Central memory CD8-positive, alpha-beta T cell (primary cell): ENCODE data around the gene DTHD1.

ENCODE experiments used
- ATAC-seq: fragments of 150-1000 bp; cut with Tn5 transposase; replicated peaks from 2 replicates; pipeline ENCODE4 v1.10.0; 2022; ENCODE audit warnings: mild to moderate bottlenecking, moderate FRiP score, moderate number of reproducible peaks; ENCODE audit not compliant: poor library complexity, severe bottlenecking; ENCODE audit errors: extremely low read depth
- DNase-seq, 2 donors: peaks; one replicate each; pipeline ENCODE4 v3.0.0; 2021; ENCODE audit warnings: low spot score in 2 of 2
- H3K27ac Mint-ChIP-seq: one replicate; pipeline ENCODE4 v1.8.0; 2022; ENCODE audit warnings: low read depth, mild to moderate bottlenecking, moderate library complexity, mixed read lengths
- H3K27me3 Mint-ChIP-seq: one replicate; pipeline ENCODE4 v1.8.0; 2022; ENCODE audit warnings: mixed read lengths
- H3K36me3 Mint-ChIP-seq: one replicate; pipeline ENCODE4 v1.8.0; 2022; ENCODE audit warnings: mild to moderate bottlenecking, moderate library complexity, mixed read lengths; ENCODE audit not compliant: insufficient read depth
- H3K4me1 Mint-ChIP-seq: one replicate; pipeline ENCODE4 v1.8.0; 2022; ENCODE audit warnings: mixed read lengths
- H3K4me3 Mint-ChIP-seq: one replicate; pipeline ENCODE4 v1.8.0; 2022; ENCODE audit warnings: mild to moderate bottlenecking, moderate library complexity, mixed read lengths
- H3K9me3 Mint-ChIP-seq: one replicate; pipeline ENCODE4 v1.8.0; 2022; ENCODE audit warnings: mixed read lengths

Gene DTHD1

GRCh38 chr4:36325926-36326325 is 44.5 kb downstream of the DTHD1 start:
- H3K27ac Mint-ChIP-seq, result peak overlapping the region; percentile 84
- H3K4me3 Mint-ChIP-seq, result no peak overlapping the region
- no peaks in the 10 kb centered on the region for H3K9me3 Mint-ChIP-seq
- peaks cover 45% of the 10 kb centered on the region for H3K4me1 Mint-ChIP-seq
- no peak for DNase-seq
- no peaks in the 10 kb centered on the region for H3K27me3 Mint-ChIP-seq
- H3K36me3 Mint-ChIP-seq, result peaks cover 12% of the 10 kb centered on the region
- ATAC-seq, result no peak

- Mint-ChIP-seq H3K4me1 (peaks cover 41% of the 10 kb centered on the region), H3K27ac (peak overlapping the region; percentile 84), H3K27me3 (no peaks in the 10 kb centered on the region), H3K4me3 (no peak overlapping the region), H3K36me3 (peaks cover 10% of the 10 kb centered on the region), H3K9me3 (no peaks in the 10 kb centered on the region)
- no peak for DNase-seq
- ATAC-seq, result no peak
Observed at GRCh38 chr4:36326476-36327029, 45.1 kb downstream of the DTHD1 start.

- ATAC-seq, result no peak
Observed at GRCh38 chr4:36327400-36327799, 46.0 kb downstream of the DTHD1 start.

GRCh38 chr4:36328130-36328529 is 46.7 kb downstream of the DTHD1 start:
- H3K36me3 Mint-ChIP-seq, result peaks cover 5% of the 10 kb centered on the region
- no peaks in the 10 kb centered on the region for H3K9me3 Mint-ChIP-seq
- no peak overlapping the region for H3K27ac Mint-ChIP-seq
- H3K27me3 Mint-ChIP-seq, result no peaks in the 10 kb centered on the region
- H3K4me3 Mint-ChIP-seq, result no peak overlapping the region
- no peak for DNase-seq
- ATAC-seq, result no peak
- peaks cover 35% of the 10 kb centered on the region for H3K4me1 Mint-ChIP-seq

More at GRCh38 chr4:36327400-36327799, 46.0 kb downstream of the DTHD1 start:
- H3K4me1 Mint-ChIP-seq, result peaks cover 37% of the 10 kb centered on the region
- H3K36me3 Mint-ChIP-seq, result peaks cover 6% of the 10 kb centered on the region
- H3K27me3 Mint-ChIP-seq, result no peaks in the 10 kb centered on the region
- no peak for DNase-seq
- H3K27ac Mint-ChIP-seq, result no peak overlapping the region
- H3K4me3 Mint-ChIP-seq, result no peak overlapping the region
- H3K9me3 Mint-ChIP-seq, result no peaks in the 10 kb centered on the region

- Mint-ChIP-seq H3K4me1 (peaks cover 34% of the 10 kb centered on the region), H3K9me3 (no peaks in the 10 kb centered on the region), H3K27me3 (no peaks in the 10 kb centered on the region), H3K4me3 (no peak overlapping the region), H3K27ac (no peak overlapping the region), H3K36me3 (peaks cover 8% of the 10 kb centered on the region)
- DNase-seq (no peak), ATAC-seq (no peak)
Observed at GRCh38 chr4:36329228-36329627, 47.8 kb downstream of the DTHD1 start.

GRCh38 chr4:36330796-36331195 is 49.4 kb downstream of the DTHD1 start:
- no peak for DNase-seq
- Mint-ChIP-seq H3K27me3 (no peaks in the 10 kb centered on the region), H3K4me1 (peaks cover 25% of the 10 kb centered on the region), H3K27ac (no peak overlapping the region), H3K4me3 (no peak overlapping the region), H3K9me3 (no peaks in the 10 kb centered on the region), H3K36me3 (peaks cover 8% of the 10 kb centered on the region)
- ATAC-seq, result no peak

- no peak overlapping the region for H3K27ac Mint-ChIP-seq
- H3K4me3 Mint-ChIP-seq, result no peak overlapping the region
- no peak for ATAC-seq
- no peaks in the 10 kb centered on the region for H3K27me3 Mint-ChIP-seq
- DNase-seq, result no peak
- peaks cover 8% of the 10 kb centered on the region for H3K36me3 Mint-ChIP-seq
- H3K9me3 Mint-ChIP-seq, result no peaks in the 10 kb centered on the region
- peaks cover 34% of the 10 kb centered on the region for H3K4me1 Mint-ChIP-seq
Observed at GRCh38 chr4:36332023-36332781, 50.8 kb downstream of the DTHD1 start.

- DNase-seq (no peak), ATAC-seq (no peak)
- Mint-ChIP-seq H3K4me1 (peaks cover 36% of the 10 kb centered on the region), H3K27me3 (no peaks in the 10 kb centered on the region), H3K4me3 (no peak overlapping the region), H3K27ac (no peak overlapping the region), H3K9me3 (no peaks in the 10 kb centered on the region), H3K36me3 (peaks cover 8% of the 10 kb centered on the region)
Observed at GRCh38 chr4:36332782-36333131, 51.3 kb downstream of the DTHD1 start.

GRCh38 chr4:36333303-36333877 is 52.0 kb downstream of the DTHD1 start:
- H3K27me3 Mint-ChIP-seq, result no peaks in the 10 kb centered on the region
- DNase-seq (no peak), ATAC-seq (no peak)
- H3K4me3 Mint-ChIP-seq, result no peak overlapping the region
- H3K4me1 Mint-ChIP-seq, result peaks cover 42% of the 10 kb centered on the region
- H3K36me3 Mint-ChIP-seq, result peaks cover 8% of the 10 kb centered on the region
- no peaks in the 10 kb centered on the region for H3K9me3 Mint-ChIP-seq
- H3K27ac Mint-ChIP-seq, result no peak overlapping the region

- Mint-ChIP-seq H3K27me3 (no peaks in the 10 kb centered on the region), H3K36me3 (peaks cover 3% of the 10 kb centered on the region), H3K4me3 (no peak overlapping the region), H3K27ac (no peak overlapping the region), H3K4me1 (peaks cover 34% of the 10 kb centered on the region), H3K9me3 (no peaks in the 10 kb centered on the region)
- no peak for ATAC-seq
- no peak for DNase-seq
Observed at GRCh38 chr4:36337665-36338185, 56.3 kb downstream of the DTHD1 start.

GRCh38 chr4:36338973-36339372 is 57.6 kb downstream of the DTHD1 start:
- DNase-seq, result no peak
- Mint-ChIP-seq H3K27me3 (no peaks in the 10 kb centered on the region), H3K27ac (no peak overlapping the region), H3K36me3 (peaks cover 3% of the 10 kb centered on the region), H3K9me3 (no peaks in the 10 kb centered on the region), H3K4me1 (peaks cover 26% of the 10 kb centered on the region), H3K4me3 (no peak overlapping the region)
- no peak for ATAC-seq

- ATAC-seq (no peak), DNase-seq (no peak)
- Mint-ChIP-seq H3K27ac (no peak overlapping the region), H3K9me3 (no peaks in the 10 kb centered on the region), H3K4me3 (no peak overlapping the region), H3K27me3 (no peaks in the 10 kb centered on the region), H3K4me1 (peaks cover 16% of the 10 kb centered on the region), H3K36me3 (peaks cover 3% of the 10 kb centered on the region)
Observed at GRCh38 chr4:36341936-36342335, 60.5 kb downstream of the DTHD1 start.
